Astrocyte (in vitro differentiated cells and primary cell): Measurements from ENCODE around the gene SAMD9L.

Source experiments
- CTCF ChIP-seq: IDR thresholded peaks from 2 replicates; pipeline ENCODE4 v1.5.1; 2011; ENCODE audit warnings: low read depth, mild to moderate bottlenecking, inconsistent platforms, low read length, moderate library complexity; ENCODE audit not compliant: insufficient read depth
- EZH2 ChIP-seq: IDR thresholded peaks from 2 replicates; pipeline ENCODE4 v1.6.1; 2012; ENCODE audit warnings: mild to moderate bottlenecking, low read length, inconsistent platforms; ENCODE audit not compliant: insufficient read depth

- TF ChIP-seq CTCF (no peak), EZH2 (no peak)
Measured at GRCh38 chr7:93148727-93149126, 542 bp upstream of the SAMD9L start.
